OCI-LY7 (cell line): ENCODE measurements around the gene AGAP3. TPM values are rescaled to one million over a fixed set of nuclear protein-coding genes. Genes with fewer than 3 reads are reported as not detected.

ENCODE experiments used
- BruUV-seq: library from RNA; stranded (reverse); fragments of 400-500 nt; replicated peaks from 2 replicates; lab custom pipeline; 2021; lab: Mats Ljungman, UMichigan
- CTCF ChIA-PET: fragments of 300-600 bp; sonication (Branson Sonifier 250); formaldehyde crosslinking; loops from one replicate; lab custom pipeline; 2022; ENCODE audit warnings: antibody characterized with exemption; ENCODE audit not compliant: unreplicated experiment; lab: Charles Lee
- POLR2A ChIA-PET: fragments of 300-600 bp; sonication (Branson Sonifier 250); formaldehyde crosslinking; loops from one replicate; lab custom pipeline; 2022; ENCODE audit warnings: antibody characterized with exemption; lab: Charles Lee
- DNase-seq: peaks from one replicate; pipeline ENCODE4 v3.0.0-alpha.2; 2015; ENCODE audit warnings: low spot score
- H2AFZ ChIP-seq: fragments of 200-600 bp; sonication (generic), shearing (Covaris generic); 2 replicates; pipeline ENCODE4 v1.6.1; 2014; ENCODE audit warnings: mild to moderate bottlenecking, antibody characterized with exemption, low read length, moderate library complexity
- H3K27ac ChIP-seq: fragments of 200-600 bp; sonication (generic); 2 replicates; pipeline ENCODE4 v1.5.1; 2014; ENCODE audit warnings: mixed run types, low read depth, mild to moderate bottlenecking, moderate library complexity, low read length, inconsistent platforms; ENCODE audit not compliant: poor library complexity, severe bottlenecking
- H3K36me3 ChIP-seq: fragments of 200-600 bp; sonication (generic); 2 replicates; pipeline ENCODE4 v1.6.1; 2014; ENCODE audit warnings: mild to moderate bottlenecking, antibody characterized with exemption, low read length, moderate library complexity, mixed read lengths; ENCODE audit not compliant: insufficient read depth
- H3K4me1 ChIP-seq: fragments of 200-600 bp; sonication (generic); 2 replicates; pipeline ENCODE4 v1.5.1; 2014; ENCODE audit warnings: mild to moderate bottlenecking, low read length; ENCODE audit not compliant: insufficient read depth, poor library complexity, severe bottlenecking
- H3K4me2 ChIP-seq: fragments of 200-600 bp; sonication (generic); 2 replicates; pipeline ENCODE4 v1.6.1; 2014; ENCODE audit warnings: mild to moderate bottlenecking, low read length
- H3K4me3 ChIP-seq: fragments of 200-600 bp; sonication (generic); 2 replicates; pipeline ENCODE4 v1.5.1; 2014; ENCODE audit warnings: mild to moderate bottlenecking, low read depth, low read length; ENCODE audit not compliant: poor library complexity, severe bottlenecking
- H3K79me2 ChIP-seq: fragments of 200-600 bp; sonication (generic); 2 replicates; pipeline ENCODE4 v1.6.1; 2016; ENCODE audit warnings: low read depth, mild to moderate bottlenecking, low read length, moderate library complexity, mixed read lengths; ENCODE audit not compliant: insufficient read depth
- H3K9me2 ChIP-seq: fragments of 200-600 bp; sonication (generic); 2 replicates; pipeline ENCODE4 v1.6.1; 2016; ENCODE audit warnings: mild to moderate bottlenecking, low read length, mixed read lengths; ENCODE audit not compliant: insufficient read depth
- H3K9me3 ChIP-seq: fragments of 200-600 bp; sonication (generic); 2 replicates; pipeline ENCODE4 v1.6.1; 2014; ENCODE audit warnings: mild to moderate bottlenecking, mixed run types, low read length, mixed read lengths
- H4K20me1 ChIP-seq: fragments of 200-600 bp; sonication (generic); 2 replicates; pipeline ENCODE4 v1.6.1; 2014; ENCODE audit warnings: mild to moderate bottlenecking, antibody characterized with exemption, low read length, moderate library complexity, mixed read lengths; ENCODE audit not compliant: insufficient read depth
- CTCF ChIP-seq: fragments of 200-600 bp; sonication (generic); conservative IDR thresholded peaks from 2 replicates; pipeline ENCODE4 v1.5.1; 2014; ENCODE audit warnings: mild to moderate bottlenecking, antibody characterized with exemption, low read length, moderate library complexity, mixed read lengths
- EZH2phosphoT487 ChIP-seq: fragments of 200-600 bp; sonication (generic); IDR thresholded peaks from 2 replicates; pipeline ENCODE4 v1.6.1; 2018; ENCODE audit warnings: low read depth, borderline replicate concordance, mild to moderate bottlenecking, mixed run types, antibody characterized with exemption, low read length, moderate library complexity, mixed read lengths
- intact Hi-C: fragments of 100-400 bp; cut with micrococcal nuclease; formaldehyde crosslinking; loops from one replicate; pipeline ENCODE4 v1.10.0; 2022; ENCODE audit not compliant: unreplicated experiment
- total RNA-seq, 2 experiments: library from RNA; depleted of rRNA in 1 of 2; stranded (reverse); fragments of >200 nt in 1 of 2; shearing (Covaris generic) in 1 of 2; gene quantifications; 2 replicates each; pipeline ENCODE4 v1.2.3, GENCODE V29; 2014 to 2022

The AGAP3 gene
- total RNA-seq, 2 experiments from 2014 or later: 4.8 to 30.9 TPM

GRCh38 chr7:151068069-151068773, 18.1 kb upstream of the AGAP3 start:
- Histone ChIP-seq H3K9me3 (no peaks in the 10 kb centered on the region), H2AFZ (no peak overlapping the region), H3K36me3 (peaks cover 73% of the 10 kb centered on the region), H3K4me2 (no peak overlapping the region), H3K79me2 (no peaks in the 10 kb centered on the region), H3K27ac (no peak overlapping the region), H3K4me1 (no peaks in the 10 kb centered on the region), H3K9me2 (no peaks in the 10 kb centered on the region), H3K4me3 (no peak overlapping the region), H4K20me1 (no peaks in the 10 kb centered on the region)
- BruUV-seq: no TSS peak
- POLR2A ChIA-PET: no interaction called here
- CTCF ChIA-PET: no interaction called here
- DNase-seq: no peak
- intact Hi-C loops: no loop called here
- TF ChIP-seq CTCF: no peak
- TF ChIP-seq EZH2phosphoT487: no peak

- Histone ChIP-seq H3K4me1 (no peaks in the 10 kb centered on the region), H3K79me2 (no peaks in the 10 kb centered on the region), H4K20me1 (no peaks in the 10 kb centered on the region), H2AFZ (no peak overlapping the region), H3K9me3 (no peaks in the 10 kb centered on the region), H3K4me2 (no peak overlapping the region), H3K9me2 (no peaks in the 10 kb centered on the region), H3K27ac (no peak overlapping the region), H3K36me3 (peaks cover 80% of the 10 kb centered on the region), H3K4me3 (no peak overlapping the region)
- intact Hi-C loops: no loop called here
- no TSS peak for BruUV-seq
- no peak for DNase-seq
- TF ChIP-seq CTCF: no peak
- no peak for TF ChIP-seq EZH2phosphoT487
- CTCF ChIA-PET: no interaction called here
- POLR2A ChIA-PET: no interaction called here
Measured at GRCh38 chr7:151069841-151070573, 16.3 kb upstream of the AGAP3 start.

DNA sequence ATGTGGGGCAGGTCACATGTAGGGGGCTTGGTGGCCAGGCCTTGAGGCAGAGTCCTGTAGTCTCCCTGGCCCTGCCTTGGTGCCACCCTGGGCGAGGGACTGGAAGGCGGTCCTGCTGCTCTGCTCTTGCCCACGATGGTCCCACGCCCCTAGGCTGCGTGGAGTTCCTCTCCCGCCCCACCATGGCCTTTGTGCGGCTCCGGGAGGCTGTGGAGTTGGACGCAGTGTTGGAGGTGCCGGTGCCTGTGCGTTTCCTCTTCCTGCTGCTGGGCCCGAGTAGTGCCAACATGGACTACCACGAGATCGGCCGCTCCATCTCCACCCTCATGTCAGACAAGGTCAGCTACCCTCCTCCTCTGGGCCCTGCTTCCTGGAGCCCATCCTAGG, 15.7 kb upstream of the AGAP3 start:
- H4K20me1 ChIP-seq: no peaks in the 10 kb centered on the region
- H3K79me2 ChIP-seq: no peaks in the 10 kb centered on the region
- no peak overlapping the region for H2AFZ ChIP-seq
- H3K27ac ChIP-seq: no peak overlapping the region
- H3K9me2 ChIP-seq: no peaks in the 10 kb centered on the region
- DNase-seq: no peak
- H3K4me1 ChIP-seq: no peaks in the 10 kb centered on the region
- BruUV-seq: no TSS peak
- no peak for TF ChIP-seq CTCF
- TF ChIP-seq EZH2phosphoT487: no peak
- no peaks in the 10 kb centered on the region for H3K9me3 ChIP-seq
- no peak overlapping the region for H3K4me3 ChIP-seq
- CTCF ChIA-PET: interaction anchor here (0.6 kb wide), 1 partner anchor 41 kb away, joined by 3 read pairs; no protein-coding TSS in a partner anchor
- H3K4me2 ChIP-seq: no peak overlapping the region
- peaks cover 79% of the 10 kb centered on the region for H3K36me3 ChIP-seq
- POLR2A ChIA-PET: no interaction called here
- intact Hi-C loops: no loop called here
